ENCODE results near the gene GJA3. TPM values are rescaled to one million over a fixed set of nuclear protein-coding genes. Genes with fewer than 3 reads are reported as not detected.

The GJA3 gene
- total and polyA plus RNA-seq, 9 of the 15 experiments (the other 6 are each of a cell fraction or from before 2014, with no cell fraction given): 0.03 to 0.13 (median 0.04) TPM; not detected in 4

GRCh38 chr13:20188667-20189553 is 28.1 kb upstream of the GJA3 start (continued):
- TF ChIP-seq LEF1 (IDR thresholded peaks at IDR 0.05): no peak
- TF ChIP-seq ZNF3 (CRISPR knock-in tag; IDR thresholded peaks at IDR 0.05): no peak
- no peak for TF ChIP-seq POLR2AphosphoS5 (IDR thresholded peaks at IDR 0.05; ENCODE audit: control insufficient read depth, insufficient read depth, low read depth, low read length)
- no peak for TF ChIP-seq CREB3 (tag; conservative IDR thresholded peaks at IDR 0.05; ENCODE audit: low read depth)
- no peak for TF ChIP-seq BACH1 (tag; IDR thresholded peaks at IDR 0.05)
- no peak for TF ChIP-seq ZNF707 (CRISPR knock-in tag; conservative IDR thresholded peaks at IDR 0.05)
- no peak for TF ChIP-seq ZBED1 (IDR thresholded peaks at IDR 0.05)
- TF ChIP-seq E2F8 (IDR thresholded peaks at IDR 0.05; ENCODE audit: low read depth, partially characterized antibody): no peak
- no peak for TF ChIP-seq RBBP5 (IDR thresholded peaks at IDR 0.05; ENCODE audit: borderline replicate concordance, insufficient read depth, low read length, poor library complexity, severe bottlenecking)
- TF ChIP-seq FOXA3 (CRISPR knock-in tag; conservative IDR thresholded peaks at IDR 0.05 in 1 of 2, IDR thresholded peaks at IDR 0.05 in 1 of 2): no peak
- TF ChIP-seq TSHZ1 (CRISPR knock-in tag; IDR thresholded peaks at IDR 0.05): no peak
- no peak for TF ChIP-seq RB1 (IDR thresholded peaks at IDR 0.05; ENCODE audit: low read depth)
- TF ChIP-seq ZC3H4 (CRISPR knock-in tag; IDR thresholded peaks at IDR 0.05; ENCODE audit: borderline replicate concordance): no peak
- TF ChIP-seq ZNF134 (CRISPR knock-in tag; conservative IDR thresholded peaks at IDR 0.05): no peak
- no peak for TF ChIP-seq PATZ1 (CRISPR knock-in tag; IDR thresholded peaks at IDR 0.05; ENCODE audit: borderline replicate concordance)
